Gastrocnemius medialis (tissue), 4 donors: ENCODE results near the gene RETREG2. TPM values are rescaled to one million over a fixed set of nuclear protein-coding genes. Genes with fewer than 3 reads are reported as not detected.
A peak's percentile ranks its signal among the peaks of the same experiment; 100 is the strongest.

ENCODE experiments used
- ATAC-seq, 2 donors: fragments of 150-250 bp; one replicate each; pipeline ENCODE4 v1.9.1; 2016
- DNase-seq, 2 donors: peaks; one replicate each; pipeline ENCODE4 v3.0.0-alpha.2; 2019
- H3K27ac ChIP-seq, 4 donors: fragments of 200-600 bp; sonication (generic); 1 replicate in 1 of 4; 2 replicates in 3 of 4; pipeline ENCODE4 v1.5.1; 2016 to 2018; ENCODE audit warnings: mild to moderate bottlenecking in 2 of 4, moderate library complexity in 1 of 4
- H3K27me3 ChIP-seq, 3 donors: fragments of 200-600 bp; sonication (generic) in 2 of 3; 1 replicate in 1 of 3; 2 replicates in 2 of 3; pipeline versions ENCODE4 v1.5.1 to v1.6.0; 2016 to 2019; ENCODE audit warnings: mild to moderate bottlenecking in 1 of 3, moderate library complexity in 1 of 3
- H3K36me3 ChIP-seq, 2 donors: fragments of 200-600 bp; sonication (generic) in 1 of 2; one replicate each; pipeline ENCODE4 v1.5.1; 2017 to 2018
- H3K4me1 ChIP-seq, 2 donors: fragments of 200-600 bp; sonication (generic) in 1 of 2; one replicate each; pipeline ENCODE4 v1.5.1; 2016 to 2017; ENCODE audit warnings: mild to moderate bottlenecking in 2 of 2
- H3K4me3 ChIP-seq, 4 donors: fragments of 200-600 bp; sonication (generic) in 3 of 4; 1 replicate in 1 of 4; 2 replicates in 3 of 4; pipeline ENCODE4 v1.5.1; 2016 to 2019; ENCODE audit warnings: mild to moderate bottlenecking in 2 of 4
- H3K9me3 ChIP-seq, 3 donors: fragments of 200-600 bp; sonication (generic) in 2 of 3; 1 replicate in 1 of 3; 2 replicates in 2 of 3; pipeline ENCODE4 v1.5.1; 2016 to 2019
- POLR2A ChIP-seq, 2 donors: fragments of 450-650 bp; IDR thresholded peaks; one replicate each; pipeline ENCODE4 v1.6.1; 2017; ENCODE audit warnings: antibody characterized with exemption in 2 of 2, mild to moderate bottlenecking in 2 of 2, moderate library complexity in 2 of 2
- in situ Hi-C, 4 donors: fragments of 200-750 bp; cut with MboI; loops; one replicate each; pipeline versions ENCODE4 v1.15.0 to v1.8.0; 2017; ENCODE audit warnings: low sequenced_read_pairs in 4 of 4
- intact Hi-C: fragments of 100-400 bp; cut with DNase I; formaldehyde crosslinking; loops from one replicate; pipeline ENCODE4 v1.15.1; 2023; ENCODE audit warnings: low total_unique reads
- total RNA-seq, 4 donors: library from RNA; depleted of rRNA; stranded (reverse); fragments of >200 nt; gene quantifications; one replicate each; pipeline versions ENCODE4 v1.1.0 to v1.2.3, GENCODE V29; 2016
- TF ChIP-seq, protein P1 (sequence below), 5 experiments: fragments of 450-650 bp in 3 of 5; fragments of 200-600 bp in 2 of 5; sonication (generic) in 2 of 5; IDR thresholded peaks in 4 of 5; conservative IDR thresholded peaks in 1 of 5; 1 replicate in 4 of 5; 2 replicates in 1 of 5; pipeline ENCODE4 v1.5.1; 2016 to 2019; ENCODE audit warnings: antibody characterized with exemption in 5 of 5, mild to moderate bottlenecking in 3 of 5, moderate library complexity in 3 of 5

RETREG2 gene
- total RNA-seq, 4 donors from 2014 or later = 39.8 to 57.2 (median 44.9) TPM

DNA sequence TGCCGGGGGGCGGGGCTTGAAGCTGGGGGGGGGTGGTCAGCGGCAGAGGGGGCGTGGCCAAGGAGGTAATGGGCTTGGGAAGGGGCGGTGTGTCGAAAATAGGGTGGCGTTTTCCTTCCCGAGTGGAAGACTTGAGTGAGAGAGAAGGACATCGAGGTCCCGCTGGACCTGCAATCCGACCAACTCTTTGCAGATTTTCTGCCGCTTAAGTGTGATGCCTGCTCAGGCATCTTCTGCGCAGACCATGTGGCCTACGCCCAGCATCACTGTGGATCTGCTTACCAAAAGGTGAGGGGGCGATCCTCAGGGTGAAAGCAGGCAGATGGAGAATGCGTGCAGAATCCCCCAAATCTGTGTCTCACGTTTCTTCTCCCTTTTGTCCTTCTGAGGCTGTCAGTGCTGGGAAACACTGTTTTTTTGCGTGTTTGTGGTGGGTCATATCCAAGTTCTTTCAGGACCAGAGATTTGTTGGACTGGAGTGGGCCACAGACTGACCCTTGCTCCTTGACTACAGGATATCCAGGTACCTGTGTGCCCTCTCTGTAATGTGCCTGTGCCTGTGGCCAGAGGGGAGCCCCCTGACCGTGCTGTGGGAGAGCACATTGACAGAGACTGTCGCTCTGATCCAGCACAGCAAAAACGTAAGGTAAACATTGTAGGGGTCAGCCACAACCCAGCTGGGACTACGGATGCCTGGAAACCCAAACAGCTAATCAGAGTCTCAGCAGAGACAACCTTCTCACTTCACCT lies 29.2 kb downstream of the RETREG2 start:
- Histone ChIP-seq H3K9me3 (no peaks in the 10 kb centered on the region), H3K4me3 (peak overlapping the region; percentile 71 to 94 (median 84)), H3K27me3 (no peaks in the 10 kb centered on the region), H3K4me1 (peaks cover 16 to 21% of the 10 kb centered on the region in 2 donors), H3K36me3 (peaks cover 0 to 41% of the 10 kb centered on the region in 2 donors), H3K27ac (peak overlapping the region; percentile 87 to 99 (median 98))
- TF ChIP-seq, protein P1, sequence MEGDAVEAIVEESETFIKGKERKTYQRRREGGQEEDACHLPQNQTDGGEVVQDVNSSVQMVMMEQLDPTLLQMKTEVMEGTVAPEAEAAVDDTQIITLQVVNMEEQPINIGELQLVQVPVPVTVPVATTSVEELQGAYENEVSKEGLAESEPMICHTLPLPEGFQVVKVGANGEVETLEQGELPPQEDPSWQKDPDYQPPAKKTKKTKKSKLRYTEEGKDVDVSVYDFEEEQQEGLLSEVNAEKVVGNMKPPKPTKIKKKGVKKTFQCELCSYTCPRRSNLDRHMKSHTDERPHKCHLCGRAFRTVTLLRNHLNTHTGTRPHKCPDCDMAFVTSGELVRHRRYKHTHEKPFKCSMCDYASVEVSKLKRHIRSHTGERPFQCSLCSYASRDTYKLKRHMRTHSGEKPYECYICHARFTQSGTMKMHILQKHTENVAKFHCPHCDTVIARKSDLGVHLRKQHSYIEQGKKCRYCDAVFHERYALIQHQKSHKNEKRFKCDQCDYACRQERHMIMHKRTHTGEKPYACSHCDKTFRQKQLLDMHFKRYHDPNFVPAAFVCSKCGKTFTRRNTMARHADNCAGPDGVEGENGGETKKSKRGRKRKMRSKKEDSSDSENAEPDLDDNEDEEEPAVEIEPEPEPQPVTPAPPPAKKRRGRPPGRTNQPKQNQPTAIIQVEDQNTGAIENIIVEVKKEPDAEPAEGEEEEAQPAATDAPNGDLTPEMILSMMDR (IDR thresholded peaks at IDR 0.05 in 4 of 5, conservative IDR thresholded peaks at IDR 0.05 in 1 of 5) = no peak
- no peak for TF ChIP-seq POLR2A (IDR thresholded peaks at IDR 0.05)
- intact Hi-C loops (loop anchor here (1.0 kb wide), 1 partner anchor 46 kb away; the partner anchor contains the start of genes TUBA4A and TUBA4B), in situ Hi-C loops (loop anchor here in 2 of 4 donors (5.0 kb wide), 1 partner anchor 35 kb away; the partner anchor contains the start of gene SLC23A3 (in 2 of the 2))
- no peak for ATAC-seq
- no peak for DNase-seq

DNA sequence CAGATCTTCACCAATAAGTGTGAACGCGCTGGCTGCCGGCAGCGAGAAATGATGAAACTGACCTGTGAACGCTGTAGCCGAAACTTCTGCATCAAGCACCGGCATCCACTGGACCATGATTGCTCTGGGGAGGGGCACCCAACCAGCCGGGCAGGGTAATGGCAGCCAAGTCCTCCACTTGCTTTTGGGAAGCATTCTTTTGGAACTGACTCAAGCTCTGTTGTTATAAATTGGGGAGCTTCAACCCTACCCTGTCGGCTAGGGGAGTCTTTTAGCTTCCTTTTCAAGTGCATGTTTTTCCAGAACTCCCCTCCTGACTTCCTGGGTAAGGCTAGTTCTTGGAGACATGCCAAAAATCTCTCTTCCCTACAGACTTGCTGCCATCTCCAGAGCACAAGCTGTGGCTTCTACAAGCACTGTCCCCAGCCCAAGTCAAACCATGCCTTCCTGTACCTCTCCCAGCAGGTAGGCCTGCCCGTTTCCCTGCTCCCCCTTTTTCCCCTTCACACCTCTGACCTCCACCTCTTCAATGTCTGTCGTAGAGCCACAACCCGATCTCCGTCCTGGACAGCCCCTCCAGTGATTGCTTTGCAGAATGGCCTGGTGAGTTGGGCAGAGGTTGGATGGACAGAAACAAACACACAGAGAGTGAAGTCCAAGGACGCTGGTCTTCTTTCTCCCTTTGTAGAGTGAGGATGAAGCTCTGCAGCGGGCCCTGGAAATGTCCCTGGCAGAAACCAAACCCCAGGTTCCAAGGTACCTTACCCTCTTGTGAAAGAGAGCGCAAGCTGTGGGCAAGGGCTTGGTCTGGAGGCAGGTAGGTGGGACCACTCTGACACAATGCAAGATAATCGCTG lies 30.0 kb downstream of the RETREG2 start:
- DNase-seq (no peak), ATAC-seq (no peak)
- Histone ChIP-seq H3K4me1 (peaks cover 16 to 21% of the 10 kb centered on the region in 2 donors), H3K4me3 (peak overlapping the region in 1 of 4 donors; percentile 71), H3K9me3 (no peaks in the 10 kb centered on the region), H3K36me3 (peaks cover 0 to 49% of the 10 kb centered on the region in 2 donors), H3K27ac (peak overlapping the region; percentile 87 to 99 (median 98)), H3K27me3 (no peaks in the 10 kb centered on the region)
- intact Hi-C loops (loop anchor here (1.0 kb wide), 1 partner anchor 45 kb away; the partner anchor contains the start of genes TUBA4A and TUBA4B), in situ Hi-C loops (loop anchor here in 2 of 4 donors (5.0 kb wide), 1 partner anchor 36 kb away; the partner anchor contains the start of gene SLC23A3 (in 2 of the 2))
- TF ChIP-seq, protein P1 (IDR thresholded peaks at IDR 0.05 in 4 of 5, conservative IDR thresholded peaks at IDR 0.05 in 1 of 5) = no peak
- no peak for TF ChIP-seq POLR2A (IDR thresholded peaks at IDR 0.05)

DNA sequence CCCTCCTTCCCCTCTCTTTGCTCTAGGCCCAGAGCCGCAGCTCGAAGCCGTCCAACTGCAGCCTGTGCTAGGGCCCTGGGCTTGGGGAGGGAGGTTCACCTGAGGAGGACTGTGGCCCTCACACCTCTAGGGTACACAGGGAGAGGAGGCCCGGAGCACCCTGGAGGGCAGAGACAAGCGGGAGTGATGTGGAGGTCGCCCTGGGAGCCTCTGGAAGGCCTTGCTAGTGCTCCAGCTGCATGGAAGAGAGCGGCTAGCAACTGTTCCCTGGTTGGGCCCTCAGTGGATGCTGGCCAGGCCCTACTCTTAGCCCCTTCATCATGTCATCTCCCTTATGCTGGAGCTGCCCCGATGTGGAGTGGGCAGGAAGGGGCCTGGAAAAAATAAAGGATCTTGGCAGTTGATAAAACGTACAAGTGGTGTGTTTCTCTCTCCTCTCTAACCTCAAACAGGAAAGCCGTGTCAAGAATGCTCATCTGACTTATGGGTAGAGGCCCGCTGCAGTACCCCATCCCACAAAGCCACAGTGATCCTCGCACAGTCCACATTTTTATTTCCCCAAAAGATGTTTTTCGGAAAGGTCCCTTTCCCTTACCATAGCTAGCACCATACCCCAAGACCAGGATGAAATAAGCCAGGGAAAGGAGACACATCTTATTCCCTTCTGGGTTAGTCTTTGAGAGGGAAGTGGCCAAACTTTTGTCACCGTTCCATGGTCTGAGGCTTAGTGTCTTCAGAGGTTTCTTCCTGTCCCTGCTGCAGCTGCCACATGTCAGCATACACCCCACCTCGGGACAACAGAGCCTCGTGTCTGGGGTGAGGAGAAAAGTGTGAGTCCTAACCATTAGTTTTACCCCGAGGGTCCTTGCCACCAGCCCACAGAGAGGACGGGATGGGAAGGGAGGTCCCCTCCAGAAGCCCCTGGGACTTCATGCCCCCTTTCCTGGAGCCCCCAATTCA lies 31.4 kb downstream of the RETREG2 start:
- in situ Hi-C loops = loop anchor here in 2 of 4 donors (5.0 kb wide), 1 partner anchor 37 kb away; the partner anchor contains the start of gene SLC23A3 (in 2 of the 2)
- no peak for TF ChIP-seq POLR2A (IDR thresholded peaks at IDR 0.05)
- TF ChIP-seq, protein P1 (IDR thresholded peaks at IDR 0.05 in 4 of 5, conservative IDR thresholded peaks at IDR 0.05 in 1 of 5) = no peak
- peaks cover 0 to 63% of the 10 kb centered on the region in 2 donors for H3K36me3 ChIP-seq
- ATAC-seq = no peak
- no peak overlapping the region for H3K4me3 ChIP-seq
- no peak overlapping the region for H3K27ac ChIP-seq
- H3K4me1 ChIP-seq = peaks cover 16 to 21% of the 10 kb centered on the region in 2 donors
- no peak for DNase-seq
- H3K27me3 ChIP-seq = no peaks in the 10 kb centered on the region
- H3K9me3 ChIP-seq = no peaks in the 10 kb centered on the region
- intact Hi-C loops = no loop called here
